G401 (cell line): ENCODE results near the gene GJC2. TPM values are rescaled to one million over a fixed set of nuclear protein-coding genes. Genes with fewer than 3 reads are reported as not detected.
"Not testable (repeated sequence)": the region's sequence is repeated elsewhere in the genome, so short reads cannot be mapped to it uniquely, and the experiment has no call there.

Source experiments
- DNase-seq: peaks from one replicate; pipeline ENCODE4 v3.0.0-alpha.2; 2015; ENCODE audit warnings: low spot score
- in situ Hi-C: cut with HindIII; loops from 2 replicates; pipeline ENCODE4 v1.10.0; 2016; ENCODE audit warnings: low sequenced_read_pairs, mixed read lengths
- total RNA-seq: library from RNA; depleted of rRNA; stranded (reverse); fragments of >200 nt; shearing (Covaris generic); gene quantifications from 2 replicates; pipeline ENCODE4 v1.2.3, GENCODE V29; 2014

GJC2 gene
- total RNA-seq, 1 experiment from 2014 or later, result 1.2 TPM

DNA sequence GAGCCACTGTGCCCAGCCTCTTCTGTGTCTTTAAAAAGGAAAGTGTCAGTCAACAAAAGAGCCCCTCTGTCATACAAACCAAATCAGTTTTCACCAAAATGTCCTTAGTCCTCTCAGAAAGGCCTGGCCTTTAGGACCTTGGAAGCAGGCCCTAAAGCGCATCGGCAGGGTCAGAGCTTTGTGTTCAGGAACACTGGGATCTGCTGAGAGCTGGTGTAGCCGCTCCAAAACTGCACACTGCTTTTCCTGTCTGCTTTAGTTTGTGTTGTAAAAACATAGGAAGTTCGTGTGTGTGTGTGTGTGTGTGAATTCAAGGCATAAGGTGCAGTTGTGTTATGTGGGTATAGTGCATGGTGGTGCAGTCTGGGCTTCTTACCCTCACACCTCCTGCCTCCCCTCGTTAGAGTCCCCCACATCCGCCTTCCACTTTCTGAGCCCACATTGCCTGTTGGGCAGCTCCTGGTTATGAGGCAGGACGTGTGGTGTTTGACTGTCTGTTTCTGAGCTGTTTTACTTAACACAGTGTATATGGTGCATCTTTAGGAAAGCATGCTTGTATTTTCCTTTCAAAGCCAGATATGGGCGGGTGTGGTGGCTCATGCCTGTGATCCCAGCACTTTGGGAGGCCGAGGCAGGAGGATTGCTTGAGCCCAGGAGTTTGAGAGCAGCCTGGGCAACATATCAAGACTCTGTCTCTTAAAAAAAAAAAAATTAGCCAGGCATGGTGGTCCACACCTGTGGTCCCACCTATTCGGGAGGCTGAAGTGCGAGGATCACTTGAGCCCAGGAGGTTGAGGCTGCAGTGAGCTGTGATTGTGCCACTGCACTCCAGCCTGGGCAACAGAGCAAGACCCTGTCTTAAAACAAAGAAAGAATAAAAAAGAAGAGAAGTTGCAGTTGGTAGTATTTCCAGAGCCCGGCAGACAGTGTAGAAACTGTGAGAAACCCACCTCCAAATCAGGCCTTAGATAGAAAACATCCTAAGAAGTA lies 28.3 kb downstream of the GJC2 start:
- in situ Hi-C loops, result no loop called here
- DNase-seq, result no peak

DNA sequence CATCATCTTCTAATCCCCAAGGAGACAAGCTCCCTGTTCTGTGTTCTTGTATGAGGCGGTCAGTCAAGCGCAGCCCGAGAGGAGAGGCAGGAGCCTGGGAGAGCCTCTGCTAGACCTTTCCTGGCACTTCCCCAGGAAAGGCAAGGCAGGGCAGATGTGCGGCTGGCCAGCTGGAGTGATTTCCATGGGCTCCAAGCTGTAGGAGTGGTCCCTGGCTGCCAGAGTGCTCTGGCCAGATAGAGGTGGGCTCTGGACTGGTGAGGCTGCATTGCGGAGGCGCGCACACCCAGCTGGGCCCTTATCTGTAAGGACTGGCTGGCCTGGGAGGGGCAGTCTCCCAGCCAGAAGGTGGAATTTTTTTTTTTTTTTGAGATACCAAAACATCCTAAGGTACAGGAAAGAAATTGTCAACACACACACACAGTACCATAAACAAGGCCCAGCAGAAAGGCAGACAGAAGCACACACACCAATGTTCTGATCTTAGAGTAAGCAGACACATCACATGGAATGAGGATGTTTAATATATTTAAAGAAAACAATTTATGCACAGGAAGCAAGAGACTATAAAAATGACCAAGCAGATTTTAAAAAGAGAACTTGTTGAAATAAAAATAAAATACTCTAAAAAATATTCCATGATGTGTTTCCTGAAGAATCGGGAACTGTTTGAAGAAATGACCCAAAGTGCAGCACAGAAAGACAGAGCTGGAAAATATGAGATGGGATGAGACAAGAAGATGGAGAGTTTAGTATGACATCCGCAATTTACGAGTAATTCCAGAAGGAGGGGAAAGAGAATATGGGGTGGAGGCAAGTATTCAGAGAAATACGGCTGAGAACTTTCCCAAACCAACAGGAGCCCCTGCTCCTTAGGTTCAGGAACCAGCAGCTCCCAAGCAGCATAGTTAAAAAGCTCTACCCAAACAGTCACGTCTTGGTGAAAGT lies 29.3 kb downstream of the GJC2 start:
- DNase-seq, result no peak
- in situ Hi-C loops, result no loop called here

DNA sequence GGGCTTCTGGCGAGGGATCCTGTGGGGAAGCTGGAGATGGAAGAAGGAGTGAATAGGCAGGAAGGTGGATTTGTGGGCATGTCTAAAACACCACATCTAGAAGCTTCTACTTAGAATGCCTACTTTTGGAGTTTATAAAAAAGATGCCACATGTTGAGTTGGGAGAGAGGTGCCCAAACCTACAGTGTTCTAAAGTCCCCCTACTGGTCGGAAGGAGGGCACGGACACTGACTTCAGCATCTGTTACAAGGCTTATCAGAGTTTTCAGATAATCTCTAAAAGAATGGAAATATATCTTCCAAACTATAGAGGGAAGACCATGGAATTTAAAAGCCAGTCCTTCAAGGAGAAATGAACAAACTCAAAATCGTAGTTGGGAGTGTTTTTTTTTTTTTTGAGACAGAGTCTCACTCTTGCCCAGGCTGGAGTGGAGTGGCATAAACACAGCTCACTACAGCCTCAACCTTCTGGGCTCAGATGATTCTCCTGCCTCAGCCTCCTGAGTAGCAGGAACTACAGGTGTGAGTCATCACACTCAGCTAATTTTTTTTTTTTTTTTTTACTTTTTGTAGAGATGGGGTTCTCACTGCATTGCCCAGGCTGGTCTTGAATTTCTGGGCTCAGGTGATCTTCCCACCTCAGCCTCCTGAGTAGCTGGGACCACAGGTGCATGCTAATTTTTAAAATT lies 30.7 kb downstream of the GJC2 start:
- no peak for DNase-seq
- in situ Hi-C loops, result loop anchor here (10.0 kb wide), 1 partner anchor 56 kb away; no protein-coding TSS in a partner anchor

DNA sequence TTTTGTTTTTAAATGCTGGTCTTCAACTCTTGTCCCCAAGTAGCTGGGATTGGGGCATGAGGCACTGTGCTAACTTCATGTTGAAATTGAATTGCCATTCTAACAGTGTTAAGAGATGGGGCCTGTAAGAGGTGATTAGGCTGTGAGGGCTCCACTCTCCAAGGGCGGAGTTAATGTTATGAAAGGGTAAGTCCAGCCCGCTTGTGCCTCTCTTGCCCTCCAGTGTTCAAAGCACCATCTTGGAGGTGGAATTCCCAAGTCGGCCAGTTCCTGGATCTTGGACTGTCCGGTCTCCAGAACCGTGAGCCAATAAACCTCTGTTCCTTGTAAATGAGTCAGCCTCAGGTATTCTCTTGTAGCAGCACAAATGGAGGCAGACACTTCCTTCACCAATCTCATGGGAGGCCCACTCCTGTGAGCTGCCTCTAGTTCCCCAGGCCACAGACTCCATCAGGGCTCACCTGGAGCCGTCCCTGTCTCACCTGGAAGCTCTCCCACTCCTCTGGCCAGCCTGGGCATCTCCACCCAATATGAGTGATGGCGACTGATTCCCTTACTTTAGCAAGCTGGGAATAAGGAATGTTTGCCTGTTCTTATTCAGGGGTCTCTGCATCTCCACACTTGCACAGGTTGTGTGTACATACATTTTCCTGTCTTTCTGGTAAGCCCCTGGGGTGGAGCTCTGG lies 31.4 kb downstream of the GJC2 start:
- no peak for DNase-seq
- in situ Hi-C loops, result loop anchor here (10.0 kb wide), 1 partner anchor 56 kb away; no protein-coding TSS in a partner anchor

DNA sequence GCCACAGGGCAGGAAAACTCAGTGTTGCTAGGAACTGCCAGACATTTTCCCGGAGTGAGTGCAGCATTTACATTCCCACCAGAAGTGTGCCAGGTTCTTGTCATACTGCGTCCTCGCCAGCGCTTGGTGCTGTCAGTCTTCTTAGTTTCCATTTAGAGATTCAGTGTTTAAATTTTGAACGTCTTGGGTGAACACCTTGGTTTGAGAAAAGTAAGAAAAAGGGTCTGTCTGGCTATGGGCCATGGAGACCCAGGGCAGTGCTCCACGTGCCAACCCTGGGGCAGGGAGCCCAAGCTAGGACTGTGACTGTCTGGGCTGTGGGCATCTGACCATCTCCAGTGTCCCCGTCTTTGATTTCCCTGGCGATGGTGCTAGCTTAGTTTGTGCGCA lies 31.9 kb downstream of the GJC2 start:
- no peak for DNase-seq
- in situ Hi-C loops, result loop anchor here (10.0 kb wide), 1 partner anchor 57 kb away; no protein-coding TSS in a partner anchor

DNA sequence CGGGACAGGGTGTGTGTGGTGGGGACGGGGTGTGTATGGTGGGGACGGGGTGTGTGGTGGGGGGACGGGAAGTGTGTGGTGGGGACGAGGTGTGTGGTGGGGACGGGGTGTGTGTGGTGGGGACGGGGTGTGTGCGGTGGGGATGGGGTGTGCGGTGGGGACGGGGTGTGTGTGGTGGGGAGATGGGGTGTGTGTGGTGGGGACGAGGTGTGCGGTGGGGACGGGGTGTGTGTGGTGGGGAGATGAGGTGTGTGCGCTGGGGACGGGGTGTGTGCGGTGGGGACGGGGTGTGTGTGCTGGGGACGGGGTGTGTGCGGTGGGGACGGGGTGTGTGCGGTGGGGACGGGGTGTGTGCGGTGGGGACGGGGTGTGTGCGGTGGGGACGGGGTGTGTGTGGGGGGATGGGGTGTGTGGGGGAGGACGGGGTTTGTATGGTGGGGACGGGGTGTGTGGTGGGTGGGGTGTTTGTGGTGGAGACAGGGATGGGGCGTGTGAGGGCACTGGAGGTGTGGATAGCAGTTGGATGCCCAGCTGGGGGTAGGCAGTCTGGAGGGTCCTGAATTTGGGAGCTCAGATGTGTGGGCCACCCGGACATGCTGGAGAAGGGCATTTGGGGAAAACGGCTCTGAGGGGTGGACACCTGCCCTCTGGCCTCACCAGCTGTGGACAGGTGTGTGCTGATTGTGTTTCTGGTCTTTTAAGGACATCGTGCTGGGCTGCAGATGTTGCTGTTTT lies 32.7 kb downstream of the GJC2 start:
- no peak for DNase-seq
- in situ Hi-C loops, result loop anchor here (10.0 kb wide), 1 partner anchor 58 kb away; no protein-coding TSS in a partner anchor

DNA sequence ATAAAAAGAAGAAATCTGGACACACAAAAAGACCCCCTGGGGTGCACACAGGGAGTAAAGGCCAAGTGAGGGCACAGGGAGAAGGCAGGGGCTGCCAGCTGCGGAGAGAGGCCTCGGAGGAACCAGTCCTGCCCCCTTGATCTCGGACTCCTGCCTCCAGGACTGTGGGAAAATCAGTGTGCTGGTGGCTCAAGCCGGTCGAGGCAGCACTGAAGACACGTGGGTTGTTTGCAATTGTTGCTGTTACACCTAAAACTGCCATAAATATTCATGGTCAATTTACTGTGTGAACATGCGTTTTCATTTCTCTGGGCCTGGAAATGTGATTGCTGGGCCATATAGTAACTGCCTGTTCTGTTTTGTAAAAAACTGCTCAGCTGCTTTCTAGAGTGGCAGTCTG lies 34.4 kb downstream of the GJC2 start:
- no peak for DNase-seq
- in situ Hi-C loops, result loop anchor here (10.0 kb wide), 1 partner anchor 59 kb away; no protein-coding TSS in a partner anchor

DNA sequence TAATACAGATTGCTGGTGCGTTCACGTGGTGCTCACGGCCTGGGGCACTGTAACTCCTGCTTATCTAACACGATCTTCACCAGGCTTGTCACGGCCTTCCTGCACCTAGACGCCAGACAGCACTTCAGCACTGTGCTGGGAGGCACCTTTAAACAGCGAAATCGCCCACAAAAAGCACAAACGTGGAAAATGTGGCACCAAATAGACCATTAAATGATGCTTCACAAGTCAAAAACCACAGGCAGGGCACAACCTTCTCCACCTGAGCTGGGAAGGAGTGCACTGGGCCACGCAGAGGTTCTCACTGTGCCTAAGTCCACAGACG lies 35.9 kb downstream of the GJC2 start:
- in situ Hi-C loops, result loop anchor here (10.0 kb wide), 1 partner anchor 61 kb away; no protein-coding TSS in a partner anchor
- DNase-seq, result no peak

DNA sequence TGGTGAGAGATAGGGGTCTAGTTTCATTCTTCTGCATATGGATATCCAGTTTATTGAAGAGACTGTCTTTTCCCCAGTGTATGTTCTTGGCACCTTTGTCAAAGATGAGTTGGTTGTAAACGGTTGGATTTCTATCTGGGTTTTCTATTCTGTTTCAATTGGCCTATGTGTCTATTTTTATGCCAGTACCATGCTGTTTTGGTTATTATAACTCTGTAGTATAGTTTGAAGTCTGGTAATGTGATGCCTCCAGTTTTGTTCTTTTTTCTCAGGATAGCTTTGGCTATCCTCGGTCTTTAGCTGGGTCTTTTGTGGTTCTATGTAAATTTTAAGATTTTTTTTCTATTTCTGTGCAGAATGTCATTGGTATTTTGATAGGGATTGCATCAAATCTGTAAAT lies 38.5 kb downstream of the GJC2 start:
- not testable (repeated sequence) for DNase-seq
- in situ Hi-C loops, result loop anchor here (10.0 kb wide), 1 partner anchor 63 kb away; no protein-coding TSS in a partner anchor

DNA sequence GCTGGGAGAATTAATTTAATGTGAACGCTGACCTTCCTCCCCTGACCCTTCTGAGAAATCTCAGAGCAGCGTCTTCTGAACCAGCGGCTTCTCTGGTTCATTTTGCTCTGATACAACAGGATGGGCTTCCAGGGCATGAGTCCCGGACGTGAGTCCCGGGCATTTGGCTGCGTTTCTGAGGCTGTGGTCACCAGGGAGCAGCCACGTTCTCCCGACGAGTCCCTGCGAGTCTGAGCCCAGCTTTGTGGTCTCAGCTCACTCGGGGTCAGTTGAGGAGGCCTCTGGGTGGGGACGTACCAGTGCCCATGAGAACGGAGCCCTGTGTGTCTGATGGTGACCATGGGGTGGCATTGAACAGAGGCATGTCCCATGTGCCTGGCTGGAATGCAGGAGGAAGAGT lies 40.5 kb downstream of the GJC2 start:
- DNase-seq, result no peak
- in situ Hi-C loops, result no loop called here

DNA sequence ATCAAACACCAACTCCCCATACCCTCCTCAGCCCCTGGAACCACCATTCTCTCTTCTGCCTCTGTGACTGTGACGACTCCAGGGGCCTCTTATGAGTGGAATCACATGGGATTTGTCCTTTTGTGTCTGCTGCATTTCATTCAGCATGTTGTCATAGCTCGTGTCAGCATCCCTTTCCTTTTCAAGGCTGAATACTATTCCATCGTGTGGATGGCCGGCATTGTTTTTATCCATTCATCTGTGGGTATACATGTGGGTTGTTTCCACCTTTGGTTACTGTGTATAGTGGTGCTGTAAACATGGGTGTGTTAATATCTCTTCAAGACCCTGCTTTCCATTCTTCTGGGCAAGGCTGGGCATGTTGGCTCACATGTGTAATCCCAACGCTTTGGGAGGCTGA lies 41.0 kb downstream of the GJC2 start:
- no peak for DNase-seq
- in situ Hi-C loops, result no loop called here

DNA sequence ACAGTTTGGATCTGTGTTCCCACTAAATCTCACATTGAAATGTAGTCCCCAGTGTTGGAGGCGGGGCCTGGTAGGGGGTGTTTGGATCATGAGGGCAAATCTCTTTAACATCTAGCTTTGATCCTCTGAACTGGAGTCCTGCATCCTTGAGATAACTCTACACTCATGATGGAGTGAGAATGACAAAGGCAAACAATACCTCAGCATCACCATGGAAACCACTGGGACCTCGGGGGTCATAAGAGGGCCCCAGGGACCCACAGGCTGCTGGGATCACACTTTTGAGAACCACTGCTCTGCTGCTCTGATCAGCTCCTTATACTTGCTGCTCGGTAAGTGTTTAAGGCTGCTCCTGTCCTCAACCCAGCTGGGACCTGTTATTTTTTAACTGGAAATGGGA lies 44.7 kb downstream of the GJC2 start:
- in situ Hi-C loops, result no loop called here
- no peak for DNase-seq

DNA sequence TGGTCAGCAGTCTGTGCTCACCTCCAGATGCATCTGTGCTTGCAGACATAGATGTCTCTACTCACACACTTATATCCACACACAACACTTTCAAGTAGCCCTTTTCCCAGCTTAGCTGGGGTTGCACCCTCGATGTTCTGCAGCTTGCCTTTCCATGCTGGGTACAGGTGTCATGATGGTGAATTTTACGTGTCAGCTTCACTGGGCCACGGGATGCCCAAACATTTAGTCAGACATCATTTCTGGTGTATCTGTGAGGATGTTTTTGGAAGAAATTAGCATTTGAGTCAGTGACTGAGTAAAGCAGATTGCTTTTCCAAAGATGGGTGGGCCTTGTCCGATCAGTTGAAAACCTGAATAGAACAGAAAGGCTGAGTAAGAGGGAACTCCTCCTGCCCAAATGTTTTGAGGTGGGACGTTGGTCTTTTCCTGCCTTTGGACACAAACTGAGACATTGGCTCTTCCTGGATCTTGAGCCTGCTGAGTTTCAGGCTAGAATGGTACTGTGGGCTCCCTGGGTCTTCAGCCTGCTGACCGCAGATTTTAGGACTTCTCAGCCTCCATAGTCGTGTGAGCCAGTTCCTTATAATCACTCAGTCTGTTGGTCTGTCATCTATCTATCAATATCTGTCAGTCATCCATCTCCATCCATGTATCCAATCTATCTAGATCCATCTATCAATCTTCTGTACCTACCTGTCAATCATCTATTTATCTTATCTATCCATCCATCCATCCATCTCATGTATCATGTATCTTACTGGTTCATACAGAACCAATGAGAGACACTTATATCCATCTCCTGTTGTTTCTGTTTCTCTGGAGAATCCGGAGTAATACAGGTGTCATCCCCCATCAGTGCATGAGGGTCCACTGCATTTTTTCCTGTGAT lies 45.4 kb downstream of the GJC2 start:
- in situ Hi-C loops, result no loop called here
- DNase-seq, result no peak

DNA sequence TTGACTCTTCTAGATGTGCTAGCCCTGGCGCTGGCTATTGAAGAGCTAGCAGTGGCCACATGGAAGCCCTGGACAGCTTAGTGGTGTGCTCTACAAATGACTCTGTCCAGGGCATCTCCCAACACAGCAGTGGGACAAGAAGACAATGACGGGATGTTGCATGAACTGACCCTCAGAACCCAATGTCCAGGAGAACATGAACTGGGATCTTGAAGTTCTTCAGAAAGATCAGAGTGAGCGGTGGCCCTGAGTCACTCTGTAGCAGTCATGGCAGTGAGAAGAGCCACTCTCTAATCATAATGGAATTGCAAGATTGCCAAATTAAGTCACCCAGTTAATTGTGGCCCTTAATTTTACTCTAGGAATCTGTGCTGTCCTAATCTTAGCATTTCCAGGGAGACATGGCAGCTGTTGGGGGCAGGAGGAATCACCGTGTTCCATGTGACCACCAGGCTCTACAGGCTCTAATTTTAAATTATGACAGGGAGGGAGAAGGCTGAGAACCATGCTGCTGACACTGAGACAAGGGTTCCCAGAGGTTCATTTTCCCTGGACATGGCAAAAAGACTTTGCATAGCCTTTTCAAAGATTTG lies 47.9 kb downstream of the GJC2 start:
- DNase-seq, result no peak
- in situ Hi-C loops, result no loop called here

DNA sequence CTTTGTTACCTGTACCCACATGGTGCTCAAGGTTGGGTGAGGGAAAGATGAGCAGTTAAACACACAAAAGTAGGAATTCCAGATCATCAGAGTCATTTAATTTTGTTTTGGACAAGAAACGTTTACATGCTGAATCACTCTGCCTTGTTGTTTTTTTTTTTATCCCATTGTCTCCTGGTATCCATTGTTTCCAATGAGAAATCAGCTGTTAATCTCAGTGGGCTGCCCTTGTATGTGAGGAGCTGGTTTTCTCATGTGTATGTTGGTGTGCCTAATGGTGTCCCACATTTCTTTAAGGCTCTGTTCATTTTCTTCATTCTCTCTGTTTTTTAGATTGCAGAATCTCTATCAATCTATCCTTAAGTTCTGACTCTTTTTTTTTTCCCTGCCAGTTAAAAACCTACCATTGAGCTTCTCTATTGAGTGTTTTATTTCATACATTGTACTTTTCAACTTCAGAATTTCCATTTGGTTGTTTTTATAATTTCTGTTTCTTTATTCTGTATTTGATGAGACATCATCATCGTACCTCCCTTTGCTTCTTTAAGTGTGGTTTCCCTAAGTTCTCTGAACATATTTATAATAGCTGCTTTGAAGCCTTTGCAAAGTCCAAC lies 49.4 kb downstream of the GJC2 start:
- in situ Hi-C loops, result no loop called here
- DNase-seq, result no peak

DNA sequence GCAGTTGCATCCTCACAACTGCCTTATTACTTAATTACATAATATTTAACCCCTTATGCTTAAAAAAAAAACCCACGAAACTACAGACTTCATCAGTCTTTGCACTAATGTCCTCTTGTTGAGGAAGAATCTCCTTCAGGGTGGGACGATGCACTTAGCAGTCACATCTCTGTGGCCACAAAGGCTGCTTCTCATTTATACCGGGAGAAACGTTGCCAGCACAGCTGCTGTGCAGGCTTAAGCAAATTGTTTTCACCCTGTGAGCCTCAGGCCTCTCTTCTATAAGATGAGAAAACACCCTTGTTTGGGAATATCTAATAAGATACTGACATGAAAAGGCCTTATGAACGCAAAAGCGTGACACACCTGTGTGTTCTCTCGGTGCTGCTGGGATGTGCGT lies 55.2 kb downstream of the GJC2 start:
- no peak for DNase-seq
- in situ Hi-C loops, result no loop called here
